SK-N-DZ (cell line): Measurements from ENCODE around the gene UBALD2.
A peak's percentile ranks its signal among the peaks of the same experiment; 100 is the strongest.
"Not testable (repeated sequence)": the region's sequence is repeated elsewhere in the genome, so short reads cannot be mapped to it uniquely, and the experiment has no call there.

Experiments used
- DNase-seq: peaks from one replicate; pipeline ENCODE4 v3.0.0-alpha.2; 2015; ENCODE audit warnings: low spot score

UBALD2 gene

GRCh38 chr17:76277300-76278267 lies 12.4 kb downstream of the UBALD2 start:
- no peak for DNase-seq

GRCh38 chr17:76278268-76278908 lies 13.2 kb downstream of the UBALD2 start:
- no peak for DNase-seq

- peak; percentile 87 for DNase-seq
Measured at GRCh38 chr17:76278952-76279741, 14.0 kb downstream of the UBALD2 start.

GRCh38 chr17:76279742-76280287 lies 14.7 kb downstream of the UBALD2 start:
- no peak for DNase-seq

- no peak for DNase-seq
Measured at GRCh38 chr17:76280650-76281049, 15.5 kb downstream of the UBALD2 start.

- no peak for DNase-seq
Measured at GRCh38 chr17:76281573-76282371, 16.6 kb downstream of the UBALD2 start.

- no peak for DNase-seq
Measured at GRCh38 chr17:76292567-76292966, 27.4 kb downstream of the UBALD2 start.

- DNase-seq = no peak
Measured at GRCh38 chr17:76293106-76293505, 28.0 kb downstream of the UBALD2 start.

GRCh38 chr17:76296186-76296585 lies 31.0 kb downstream of the UBALD2 start:
- no peak for DNase-seq

GRCh38 chr17:76296889-76297288 lies 31.7 kb downstream of the UBALD2 start:
- no peak for DNase-seq

- DNase-seq = no peak
Measured at GRCh38 chr17:76297436-76297835, 32.3 kb downstream of the UBALD2 start.

GRCh38 chr17:76304226-76305134 lies 39.3 kb downstream of the UBALD2 start:
- DNase-seq = no peak

GRCh38 chr17:76305135-76305454 lies 39.9 kb downstream of the UBALD2 start:
- DNase-seq = not testable (repeated sequence)

- DNase-seq = no peak
Measured at GRCh38 chr17:76307299-76307965, 42.3 kb downstream of the UBALD2 start.

GRCh38 chr17:76307966-76308338 lies 42.8 kb downstream of the UBALD2 start, which contains the start of gene QRICH2:
Gene QRICH2 (minus strand): TSS chr17:76308276. CDS start chr17:76307998, 278 bp downstream.
- no peak for DNase-seq

- DNase-seq = no peak
Measured at GRCh38 chr17:76309461-76309860, 44.3 kb downstream of the UBALD2 start.

GRCh38 chr17:76312735-76313134 lies 47.6 kb downstream of the UBALD2 start:
- no peak for DNase-seq

- no peak for DNase-seq
Measured at GRCh38 chr17:76314392-76315227, 49.5 kb downstream of the UBALD2 start.
